ENCODE results near the gene ABCA12.

DNA sequence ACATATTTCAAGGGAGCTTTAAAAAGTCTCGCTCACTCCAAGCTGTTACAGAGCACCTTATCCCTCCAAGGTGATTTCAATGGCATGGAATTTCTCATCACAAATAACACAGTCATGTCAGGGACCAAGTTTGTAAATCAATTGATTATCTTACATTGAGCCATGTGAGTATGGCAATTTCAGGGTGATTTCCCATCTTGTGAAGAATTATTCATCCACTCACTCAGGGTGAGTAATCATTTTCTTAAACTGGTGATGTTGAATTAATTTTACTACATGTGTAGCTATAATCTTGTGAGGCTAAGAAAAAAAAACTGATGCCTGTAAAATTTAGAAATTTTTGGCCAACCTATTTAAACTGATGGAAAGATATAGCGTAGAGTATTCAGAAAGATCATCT is 3.3 kb upstream of the ABCA12 start:
- TF ChIP-seq, protein P1, sequence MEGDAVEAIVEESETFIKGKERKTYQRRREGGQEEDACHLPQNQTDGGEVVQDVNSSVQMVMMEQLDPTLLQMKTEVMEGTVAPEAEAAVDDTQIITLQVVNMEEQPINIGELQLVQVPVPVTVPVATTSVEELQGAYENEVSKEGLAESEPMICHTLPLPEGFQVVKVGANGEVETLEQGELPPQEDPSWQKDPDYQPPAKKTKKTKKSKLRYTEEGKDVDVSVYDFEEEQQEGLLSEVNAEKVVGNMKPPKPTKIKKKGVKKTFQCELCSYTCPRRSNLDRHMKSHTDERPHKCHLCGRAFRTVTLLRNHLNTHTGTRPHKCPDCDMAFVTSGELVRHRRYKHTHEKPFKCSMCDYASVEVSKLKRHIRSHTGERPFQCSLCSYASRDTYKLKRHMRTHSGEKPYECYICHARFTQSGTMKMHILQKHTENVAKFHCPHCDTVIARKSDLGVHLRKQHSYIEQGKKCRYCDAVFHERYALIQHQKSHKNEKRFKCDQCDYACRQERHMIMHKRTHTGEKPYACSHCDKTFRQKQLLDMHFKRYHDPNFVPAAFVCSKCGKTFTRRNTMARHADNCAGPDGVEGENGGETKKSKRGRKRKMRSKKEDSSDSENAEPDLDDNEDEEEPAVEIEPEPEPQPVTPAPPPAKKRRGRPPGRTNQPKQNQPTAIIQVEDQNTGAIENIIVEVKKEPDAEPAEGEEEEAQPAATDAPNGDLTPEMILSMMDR (IDR thresholded peaks at IDR 0.05), result no peak
- TF ChIP-seq POLR2A (IDR thresholded peaks at IDR 0.05) (no peak), POLR2AphosphoS5 (IDR thresholded peaks at IDR 0.05) (no peak)
